MM.1S (cell line): ENCODE data around the gene DCHS2.

Source experiments
- EZH2 ChIP-seq: fragments of 300-600 bp; sonication (generic); optimal IDR thresholded peaks from 2 replicates; pipeline ENCODE3; 2017; ENCODE audit warnings: low read depth, mild to moderate bottlenecking, antibody characterized with exemption, low read length, mixed read lengths
- EZH2phosphoT487 ChIP-seq: fragments of 300-600 bp; sonication (generic); IDR thresholded peaks from 2 replicates; pipeline ENCODE4 v1.6.1; 2018; ENCODE audit warnings: antibody characterized with exemption, low read length
- TF ChIP-seq, protein P1 (sequence below): fragments of 300-600 bp; sonication (generic); IDR thresholded peaks from 2 replicates; pipeline ENCODE4 v1.5.1; 2016; ENCODE audit warnings: antibody characterized with exemption, low read length, mixed read lengths

DNA sequence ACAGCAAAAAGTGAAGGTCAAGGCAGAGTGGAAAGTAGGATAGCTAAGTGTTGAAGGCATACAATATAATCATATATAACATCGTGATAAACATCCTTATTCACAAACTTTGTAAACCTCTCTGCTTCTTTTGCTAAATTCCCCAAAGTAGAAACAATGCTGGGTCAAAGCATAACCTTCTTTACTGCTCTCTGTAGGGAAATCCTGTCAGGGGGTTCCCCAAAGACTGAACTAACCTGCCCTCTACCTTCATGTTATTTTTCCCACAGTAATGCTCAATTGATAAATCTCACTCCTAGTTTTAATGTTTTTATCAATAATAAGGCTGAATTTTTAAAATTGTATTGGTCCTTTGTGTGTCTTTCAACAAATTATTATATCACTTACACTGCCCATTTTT is 55.7 kb downstream of the DCHS2 start:
- TF ChIP-seq, protein P1, sequence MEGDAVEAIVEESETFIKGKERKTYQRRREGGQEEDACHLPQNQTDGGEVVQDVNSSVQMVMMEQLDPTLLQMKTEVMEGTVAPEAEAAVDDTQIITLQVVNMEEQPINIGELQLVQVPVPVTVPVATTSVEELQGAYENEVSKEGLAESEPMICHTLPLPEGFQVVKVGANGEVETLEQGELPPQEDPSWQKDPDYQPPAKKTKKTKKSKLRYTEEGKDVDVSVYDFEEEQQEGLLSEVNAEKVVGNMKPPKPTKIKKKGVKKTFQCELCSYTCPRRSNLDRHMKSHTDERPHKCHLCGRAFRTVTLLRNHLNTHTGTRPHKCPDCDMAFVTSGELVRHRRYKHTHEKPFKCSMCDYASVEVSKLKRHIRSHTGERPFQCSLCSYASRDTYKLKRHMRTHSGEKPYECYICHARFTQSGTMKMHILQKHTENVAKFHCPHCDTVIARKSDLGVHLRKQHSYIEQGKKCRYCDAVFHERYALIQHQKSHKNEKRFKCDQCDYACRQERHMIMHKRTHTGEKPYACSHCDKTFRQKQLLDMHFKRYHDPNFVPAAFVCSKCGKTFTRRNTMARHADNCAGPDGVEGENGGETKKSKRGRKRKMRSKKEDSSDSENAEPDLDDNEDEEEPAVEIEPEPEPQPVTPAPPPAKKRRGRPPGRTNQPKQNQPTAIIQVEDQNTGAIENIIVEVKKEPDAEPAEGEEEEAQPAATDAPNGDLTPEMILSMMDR, result no peak
- TF ChIP-seq EZH2phosphoT487 (no peak), EZH2 (no peak)
